Measurements from ENCODE around the gene NLRP9. TPM values are rescaled to one million over a fixed set of nuclear protein-coding genes. Genes with fewer than 3 reads are reported as not detected.

The NLRP9 gene
- total RNA-seq, 1 experiment from 2014 or later: not detected

DNA sequence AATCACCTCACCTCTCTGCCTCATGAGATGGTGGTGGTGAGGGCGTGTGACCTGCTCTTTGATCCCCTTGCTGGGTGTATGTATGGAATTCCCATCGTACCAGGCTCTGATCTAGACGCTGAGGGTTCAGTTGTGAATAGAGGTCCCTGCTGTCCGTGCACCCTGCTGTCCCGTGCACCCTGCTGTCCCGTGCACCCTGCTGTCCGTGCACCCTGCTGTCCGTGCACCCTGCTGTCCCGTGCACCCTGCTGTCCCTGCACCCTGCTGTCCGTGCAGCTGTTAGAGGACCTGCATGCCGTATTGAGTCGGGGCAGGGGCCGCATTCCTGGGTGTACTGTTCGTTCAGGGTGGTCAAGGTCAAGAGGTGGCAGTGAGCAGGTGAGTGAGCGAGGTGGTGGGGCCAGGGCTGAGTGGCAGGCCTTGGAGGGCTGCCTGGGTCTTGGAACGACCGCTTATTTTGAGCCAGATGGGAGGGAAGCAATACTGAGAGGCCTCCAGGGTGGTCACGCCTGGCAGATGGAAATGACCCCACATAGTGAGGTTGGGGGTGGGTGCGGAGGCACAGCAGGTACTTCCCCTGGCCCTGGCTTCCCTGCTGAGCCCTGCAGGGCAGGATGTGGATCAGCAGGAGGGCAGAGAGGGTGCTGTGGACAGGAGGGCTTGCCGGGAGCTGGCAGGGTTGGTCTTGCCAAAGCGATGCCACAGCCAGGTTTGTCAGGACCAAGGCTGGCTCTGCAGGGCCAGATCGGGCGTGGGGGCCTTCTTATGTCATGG is 67.7 kb downstream of the NLRP9 start:
- H3K9me2 ChIP-seq (ENCODE audit: insufficient read depth): no peaks in the 10 kb centered on the region
- ChIA-PET RAD21 (ENCODE audit: low non-redundant PET in 1 of 2, low total read pairs in 2 of 2, uncharacterized antibody in 2 of 2, unreplicated experiment in 2 of 2) (no interaction called here), POLR2A (no interaction called here), CTCF (interaction anchor here (0.7 to 2.3 kb wide), 4 partner anchors 13 to 38 kb away, joined by 3 to 23 read pairs (median 10); partner anchors contain the start of gene U2AF2)
- peaks cover 92% of the 10 kb centered on the region for H3K79me2 ChIP-seq (ENCODE audit: insufficient read depth, low read length)
- TF ChIP-seq ZNF274 (IDR thresholded peaks at IDR 0.05; ENCODE audit: low read depth, low read length) (no peak), SP1 (IDR thresholded peaks at IDR 0.05; ENCODE audit: low read depth) (no peak), ELF1 (IDR thresholded peaks at IDR 0.05; ENCODE audit: borderline replicate concordance, low read depth) (no peak), TCF7L2 (IDR thresholded peaks at IDR 0.05; ENCODE audit: borderline replicate concordance, extremely low read depth, insufficient read depth, insufficient read length) (no peak), JUND (IDR thresholded peaks at IDR 0.05) (no peak)
- TF ChIP-seq, protein P1, sequence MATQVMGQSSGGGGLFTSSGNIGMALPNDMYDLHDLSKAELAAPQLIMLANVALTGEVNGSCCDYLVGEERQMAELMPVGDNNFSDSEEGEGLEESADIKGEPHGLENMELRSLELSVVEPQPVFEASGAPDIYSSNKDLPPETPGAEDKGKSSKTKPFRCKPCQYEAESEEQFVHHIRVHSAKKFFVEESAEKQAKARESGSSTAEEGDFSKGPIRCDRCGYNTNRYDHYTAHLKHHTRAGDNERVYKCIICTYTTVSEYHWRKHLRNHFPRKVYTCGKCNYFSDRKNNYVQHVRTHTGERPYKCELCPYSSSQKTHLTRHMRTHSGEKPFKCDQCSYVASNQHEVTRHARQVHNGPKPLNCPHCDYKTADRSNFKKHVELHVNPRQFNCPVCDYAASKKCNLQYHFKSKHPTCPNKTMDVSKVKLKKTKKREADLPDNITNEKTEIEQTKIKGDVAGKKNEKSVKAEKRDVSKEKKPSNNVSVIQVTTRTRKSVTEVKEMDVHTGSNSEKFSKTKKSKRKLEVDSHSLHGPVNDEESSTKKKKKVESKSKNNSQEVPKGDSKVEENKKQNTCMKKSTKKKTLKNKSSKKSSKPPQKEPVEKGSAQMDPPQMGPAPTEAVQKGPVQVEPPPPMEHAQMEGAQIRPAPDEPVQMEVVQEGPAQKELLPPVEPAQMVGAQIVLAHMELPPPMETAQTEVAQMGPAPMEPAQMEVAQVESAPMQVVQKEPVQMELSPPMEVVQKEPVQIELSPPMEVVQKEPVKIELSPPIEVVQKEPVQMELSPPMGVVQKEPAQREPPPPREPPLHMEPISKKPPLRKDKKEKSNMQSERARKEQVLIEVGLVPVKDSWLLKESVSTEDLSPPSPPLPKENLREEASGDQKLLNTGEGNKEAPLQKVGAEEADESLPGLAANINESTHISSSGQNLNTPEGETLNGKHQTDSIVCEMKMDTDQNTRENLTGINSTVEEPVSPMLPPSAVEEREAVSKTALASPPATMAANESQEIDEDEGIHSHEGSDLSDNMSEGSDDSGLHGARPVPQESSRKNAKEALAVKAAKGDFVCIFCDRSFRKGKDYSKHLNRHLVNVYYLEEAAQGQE (IDR thresholded peaks at IDR 0.05; ENCODE audit: low read depth): no peak
- TF ChIP-seq, protein P2, sequence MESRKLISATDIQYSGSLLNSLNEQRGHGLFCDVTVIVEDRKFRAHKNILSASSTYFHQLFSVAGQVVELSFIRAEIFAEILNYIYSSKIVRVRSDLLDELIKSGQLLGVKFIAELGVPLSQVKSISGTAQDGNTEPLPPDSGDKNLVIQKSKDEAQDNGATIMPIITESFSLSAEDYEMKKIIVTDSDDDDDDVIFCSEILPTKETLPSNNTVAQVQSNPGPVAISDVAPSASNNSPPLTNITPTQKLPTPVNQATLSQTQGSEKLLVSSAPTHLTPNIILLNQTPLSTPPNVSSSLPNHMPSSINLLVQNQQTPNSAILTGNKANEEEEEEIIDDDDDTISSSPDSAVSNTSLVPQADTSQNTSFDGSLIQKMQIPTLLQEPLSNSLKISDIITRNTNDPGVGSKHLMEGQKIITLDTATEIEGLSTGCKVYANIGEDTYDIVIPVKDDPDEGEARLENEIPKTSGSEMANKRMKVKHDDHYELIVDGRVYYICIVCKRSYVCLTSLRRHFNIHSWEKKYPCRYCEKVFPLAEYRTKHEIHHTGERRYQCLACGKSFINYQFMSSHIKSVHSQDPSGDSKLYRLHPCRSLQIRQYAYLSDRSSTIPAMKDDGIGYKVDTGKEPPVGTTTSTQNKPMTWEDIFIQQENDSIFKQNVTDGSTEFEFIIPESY (IDR thresholded peaks at IDR 0.05; ENCODE audit: extremely low read depth, insufficient replicate concordance, low read length): no peak
- no peaks in the 10 kb centered on the region for H3K9me3 ChIP-seq (ENCODE audit: control insufficient read depth in 1 of 2, insufficient read depth in 1 of 2, low read depth in 1 of 2, low read length in 2 of 2)
- H2AFZ ChIP-seq (ENCODE audit: low read depth, low read length, poor library complexity, severe bottlenecking): no peak overlapping the region
- H3K27me3 ChIP-seq (ENCODE audit: insufficient read depth, low read length): no peaks in the 10 kb centered on the region
- DNase-seq (ENCODE audit: low read depth, low spot score) (no peak), ATAC-seq (no peak)
- H3K4me3 ChIP-seq (replicated peaks in 1 of 2; ENCODE audit: low read depth in 1 of 2, low read length in 2 of 2): no peak overlapping the region
- no TSS peak for BruUV-seq (replicated peaks)
- H4K20me1 ChIP-seq (ENCODE audit: insufficient read depth): peaks cover 14% of the 10 kb centered on the region; the same call in 1 of the 2 replicates
- H3K4me1 ChIP-seq (ENCODE audit: control insufficient read depth in 1 of 2, insufficient read depth in 2 of 2, low read length in 2 of 2): peaks cover 7 to 49% of the 10 kb centered on the region in 2 experiments
- intact Hi-C loops (cut with micrococcal nuclease): no loop called here
- H3K36me3 ChIP-seq (ENCODE audit: control insufficient read depth in 1 of 2, insufficient read depth in 2 of 2, low read length in 2 of 2): peaks cover 31 to 49% of the 10 kb centered on the region in 2 experiments
- H3K4me2 ChIP-seq (ENCODE audit: low read length): no peak overlapping the region
- H3K27ac ChIP-seq (ENCODE audit: low read depth, low read length): peak overlapping the region; percentile 10; the same call in 1 of the 2 replicates
- H3K9ac ChIP-seq (ENCODE audit: low read length): no peak overlapping the region
